ENCODE data around the gene MS4A4E.

DNA sequence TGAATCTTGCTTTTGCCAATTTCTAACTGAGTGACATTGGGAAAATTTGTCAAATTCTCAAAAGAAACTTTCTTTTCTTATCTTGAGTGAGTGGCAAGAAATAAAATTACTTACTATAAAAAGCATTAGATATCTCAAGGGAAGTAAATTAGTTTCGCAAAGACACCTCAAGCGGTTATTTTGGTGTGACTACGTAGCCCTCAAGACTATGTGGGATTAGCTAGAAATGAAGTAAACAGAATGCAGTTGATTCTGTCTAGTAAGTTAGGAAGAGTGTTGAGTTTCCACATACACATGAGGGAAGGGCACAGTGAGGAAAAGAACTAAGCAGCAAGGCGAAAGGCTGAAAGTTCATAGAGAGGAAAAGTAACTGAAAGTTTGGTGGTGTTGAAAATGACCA lies 31.7 kb downstream of the MS4A4E start:
- no peak for TF ChIP-seq POLR2A (IDR thresholded peaks at IDR 0.05)
- TF ChIP-seq, protein P1, sequence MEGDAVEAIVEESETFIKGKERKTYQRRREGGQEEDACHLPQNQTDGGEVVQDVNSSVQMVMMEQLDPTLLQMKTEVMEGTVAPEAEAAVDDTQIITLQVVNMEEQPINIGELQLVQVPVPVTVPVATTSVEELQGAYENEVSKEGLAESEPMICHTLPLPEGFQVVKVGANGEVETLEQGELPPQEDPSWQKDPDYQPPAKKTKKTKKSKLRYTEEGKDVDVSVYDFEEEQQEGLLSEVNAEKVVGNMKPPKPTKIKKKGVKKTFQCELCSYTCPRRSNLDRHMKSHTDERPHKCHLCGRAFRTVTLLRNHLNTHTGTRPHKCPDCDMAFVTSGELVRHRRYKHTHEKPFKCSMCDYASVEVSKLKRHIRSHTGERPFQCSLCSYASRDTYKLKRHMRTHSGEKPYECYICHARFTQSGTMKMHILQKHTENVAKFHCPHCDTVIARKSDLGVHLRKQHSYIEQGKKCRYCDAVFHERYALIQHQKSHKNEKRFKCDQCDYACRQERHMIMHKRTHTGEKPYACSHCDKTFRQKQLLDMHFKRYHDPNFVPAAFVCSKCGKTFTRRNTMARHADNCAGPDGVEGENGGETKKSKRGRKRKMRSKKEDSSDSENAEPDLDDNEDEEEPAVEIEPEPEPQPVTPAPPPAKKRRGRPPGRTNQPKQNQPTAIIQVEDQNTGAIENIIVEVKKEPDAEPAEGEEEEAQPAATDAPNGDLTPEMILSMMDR (IDR thresholded peaks at IDR 0.05) = no peak
